ENCODE results near the gene CEP44. TPM values are rescaled to one million over a fixed set of nuclear protein-coding genes. Genes with fewer than 3 reads are reported as not detected.
A peak's percentile ranks its signal among the peaks of the same experiment; 100 is the strongest.

CEP44 gene
- total RNA-seq, 1 donor from 2014 or later, result 17.4 TPM

- intact Hi-C loops (cut with DNase I), result no loop called here
- TF ChIP-seq CTCF (IDR thresholded peaks at IDR 0.05), result peak in 2 of 3 experiments; percentile 15 to 61
- TF ChIP-seq POLR2AphosphoS5 (IDR thresholded peaks at IDR 0.05; ENCODE audit: insufficient read depth in 1 of 2, low read depth in 1 of 2), result no peak
- no peak for TF ChIP-seq POLR2A (IDR thresholded peaks at IDR 0.05)
Measured at GRCh38 chr4:174318829-174319764, 35.4 kb downstream of the CEP44 start.

GRCh38 chr4:174320494-174321199 is 36.9 kb downstream of the CEP44 start:
- H3K36me3 ChIP-seq, result peaks cover 0 to 9% of the 10 kb centered on the region in 2 donors
- no peaks in the 10 kb centered on the region for H3K9me3 ChIP-seq
- H3K27ac ChIP-seq, result no peak overlapping the region
- DNase-seq (ENCODE audit: extremely low spot score in 2 of 2), result no peak
- TF ChIP-seq POLR2AphosphoS5 (IDR thresholded peaks at IDR 0.05; ENCODE audit: insufficient read depth in 1 of 2, low read depth in 1 of 2), result no peak
- no peak for TF ChIP-seq POLR2A (IDR thresholded peaks at IDR 0.05)
- no peak for TF ChIP-seq CTCF (IDR thresholded peaks at IDR 0.05)
- no peak overlapping the region for H3K4me3 ChIP-seq
- H3K27me3 ChIP-seq, result no peaks in the 10 kb centered on the region
- no peaks in the 10 kb centered on the region for H3K4me1 ChIP-seq
- intact Hi-C loops (cut with DNase I), result no loop called here

More at GRCh38 chr4:174318829-174319764, 35.4 kb downstream of the CEP44 start:
- no peaks in the 10 kb centered on the region for H3K27me3 ChIP-seq
- no peak for DNase-seq (ENCODE audit: extremely low spot score in 2 of 2)
- no peak overlapping the region for H3K27ac ChIP-seq
- no peaks in the 10 kb centered on the region for H3K9me3 ChIP-seq
- H3K36me3 ChIP-seq, result peaks cover 0 to 9% of the 10 kb centered on the region in 2 donors
- no peak overlapping the region for H3K4me3 ChIP-seq
- H3K4me1 ChIP-seq, result no peaks in the 10 kb centered on the region

GRCh38 chr4:174324236-174324635 is 40.5 kb downstream of the CEP44 start:
- no peaks in the 10 kb centered on the region for H3K27me3 ChIP-seq
- no peaks in the 10 kb centered on the region for H3K36me3 ChIP-seq
- no peaks in the 10 kb centered on the region for H3K9me3 ChIP-seq
- no peak overlapping the region for H3K27ac ChIP-seq
- no peak overlapping the region for H3K4me3 ChIP-seq
- no peak for DNase-seq (ENCODE audit: extremely low spot score in 2 of 2)
- no peaks in the 10 kb centered on the region for H3K4me1 ChIP-seq
- intact Hi-C loops (cut with DNase I), result no loop called here
- TF ChIP-seq CTCF (IDR thresholded peaks at IDR 0.05), result no peak
- no peak for TF ChIP-seq POLR2A (IDR thresholded peaks at IDR 0.05)
- TF ChIP-seq POLR2AphosphoS5 (IDR thresholded peaks at IDR 0.05; ENCODE audit: insufficient read depth in 1 of 2, low read depth in 1 of 2), result no peak

GRCh38 chr4:174324725-174325124 is 41.0 kb downstream of the CEP44 start:
- Histone ChIP-seq H3K4me3 (no peak overlapping the region), H3K27ac (no peak overlapping the region), H3K4me1 (no peaks in the 10 kb centered on the region), H3K27me3 (no peaks in the 10 kb centered on the region), H3K9me3 (no peaks in the 10 kb centered on the region), H3K36me3 (no peaks in the 10 kb centered on the region)
- TF ChIP-seq POLR2A (IDR thresholded peaks at IDR 0.05), result no peak
- no peak for TF ChIP-seq CTCF (IDR thresholded peaks at IDR 0.05)
- no peak for TF ChIP-seq POLR2AphosphoS5 (IDR thresholded peaks at IDR 0.05; ENCODE audit: insufficient read depth in 1 of 2, low read depth in 1 of 2)
- intact Hi-C loops (cut with DNase I), result no loop called here
- DNase-seq (ENCODE audit: extremely low spot score in 2 of 2), result no peak
